Measurements from ENCODE around the gene EGFL7.

- no peak for TF ChIP-seq CTCF (IDR thresholded peaks at IDR 0.05)
- no peak for TF ChIP-seq ZFX (IDR thresholded peaks at IDR 0.05; ENCODE audit: borderline replicate concordance)
Observed at GRCh38 chr9:136656183-136656738, 6.5 kb upstream of the EGFL7 start.

Data from 22Rv1 (cell line).